ENCODE measurements around the gene PSMG4.

The PSMG4 gene

GRCh38 chr6:3292431-3293197 is 33.9 kb downstream of the PSMG4 start:
- no peak for DNase-seq

GRCh38 chr6:3293271-3294155 is 34.8 kb downstream of the PSMG4 start:
- no peak for DNase-seq

- no peak for DNase-seq
Measured at GRCh38 chr6:3294396-3294795, 35.6 kb downstream of the PSMG4 start.

- DNase-seq = no peak
Measured at GRCh38 chr6:3294921-3295871, 36.4 kb downstream of the PSMG4 start.

GRCh38 chr6:3296078-3296477 is 37.3 kb downstream of the PSMG4 start:
- DNase-seq = no peak

GRCh38 chr6:3296537-3296936 is 37.8 kb downstream of the PSMG4 start:
- no peak for DNase-seq

GRCh38 chr6:3297006-3297405 is 38.3 kb downstream of the PSMG4 start:
- DNase-seq = no peak

- no peak for DNase-seq
Measured at GRCh38 chr6:3297909-3298308, 39.2 kb downstream of the PSMG4 start.

GRCh38 chr6:3299221-3299620 is 40.5 kb downstream of the PSMG4 start:
- DNase-seq = no peak

- no peak for DNase-seq
Measured at GRCh38 chr6:3301506-3301905, 42.8 kb downstream of the PSMG4 start.

GRCh38 chr6:3303795-3304411 is 45.2 kb downstream of the PSMG4 start:
- DNase-seq = no peak

- DNase-seq = no peak
Measured at GRCh38 chr6:3304500-3305215, 45.9 kb downstream of the PSMG4 start.

- no peak for DNase-seq
Measured at GRCh38 chr6:3305216-3305565, 46.4 kb downstream of the PSMG4 start.

- DNase-seq = no peak
Measured at GRCh38 chr6:3305831-3306230, 47.1 kb downstream of the PSMG4 start.

- DNase-seq = no peak
Measured at GRCh38 chr6:3306848-3307247, 48.1 kb downstream of the PSMG4 start.

- DNase-seq = no peak
Measured at GRCh38 chr6:3307436-3307835, 48.7 kb downstream of the PSMG4 start.

- DNase-seq = no peak
Measured at GRCh38 chr6:3308106-3308505, 49.4 kb downstream of the PSMG4 start.

- no peak for DNase-seq
Measured at GRCh38 chr6:3309391-3310050, 50.8 kb downstream of the PSMG4 start.

GRCh38 chr6:3310051-3310448 is 51.3 kb downstream of the PSMG4 start:
- DNase-seq = no peak

GRCh38 chr6:3310703-3311102 is 52.0 kb downstream of the PSMG4 start:
- DNase-seq = no peak

- no peak for DNase-seq
Measured at GRCh38 chr6:3311826-3312225, 53.1 kb downstream of the PSMG4 start.
